Cardiac muscle cell (in vitro differentiated cells and primary cell): ENCODE data around the gene MFSD2A. TPM values are rescaled to one million over a fixed set of nuclear protein-coding genes. Genes with fewer than 3 reads are reported as not detected.

Experiments used
- DNase-seq, 2 donors: peaks; one replicate each; pipeline versions ENCODE4 v3.0.0 to v3.0.0-alpha.2; 2010 to 2017; ENCODE audit warnings: low read depth in 1 of 2, low spot score in 1 of 2
- H3K27ac ChIP-seq: fragments of 200-600 bp; sonication (generic); 2 replicates; pipeline ENCODE4 v1.5.1; 2016
- H3K27me3 ChIP-seq: fragments of 200-600 bp; sonication (generic); 2 replicates; pipeline ENCODE4 v1.6.0; 2016; ENCODE audit warnings: control low read depth
- H3K36me3 ChIP-seq: fragments of 200-600 bp; sonication (generic); 2 replicates; pipeline ENCODE4 v1.5.1; 2016; ENCODE audit warnings: control low read depth
- H3K4me1 ChIP-seq: fragments of 200-600 bp; sonication (generic); 2 replicates; pipeline ENCODE4 v1.8.1; 2017; ENCODE audit warnings: low read depth, mild to moderate bottlenecking, mixed run types
- H3K4me3 ChIP-seq: fragments of 200-600 bp; sonication (generic); 2 replicates; pipeline ENCODE4 v1.5.1; 2016; ENCODE audit warnings: mild to moderate bottlenecking
- H3K9me3 ChIP-seq: fragments of 200-600 bp; sonication (generic); 2 replicates; pipeline ENCODE4 v1.5.1; 2017; ENCODE audit warnings: low read depth, mild to moderate bottlenecking, control low read depth
- polyA plus RNA-seq: library from polyadenylated mRNA; unstranded; fragments of >200 nt; fragmentation: Nextera tagmentation; extraction: Ambion mirVana; gene quantifications from 2 replicates; pipeline ENCODE4 v1.2.1, GENCODE V29; 2016
- total RNA-seq: library from RNA; depleted of rRNA; stranded (reverse); fragments of >200 nt; gene quantifications from 2 replicates; pipeline ENCODE4 v1.2.3, GENCODE V29; 2016
- TF ChIP-seq, protein P1 (sequence below): IDR thresholded peaks from 2 replicates; pipeline ENCODE4 v1.5.1; 2012; ENCODE audit warnings: low read depth, mild to moderate bottlenecking, low read length

MFSD2A gene
- total and polyA plus RNA-seq, 2 experiments from 2014 or later, result 1.0 TPM; not detected in 1

DNA sequence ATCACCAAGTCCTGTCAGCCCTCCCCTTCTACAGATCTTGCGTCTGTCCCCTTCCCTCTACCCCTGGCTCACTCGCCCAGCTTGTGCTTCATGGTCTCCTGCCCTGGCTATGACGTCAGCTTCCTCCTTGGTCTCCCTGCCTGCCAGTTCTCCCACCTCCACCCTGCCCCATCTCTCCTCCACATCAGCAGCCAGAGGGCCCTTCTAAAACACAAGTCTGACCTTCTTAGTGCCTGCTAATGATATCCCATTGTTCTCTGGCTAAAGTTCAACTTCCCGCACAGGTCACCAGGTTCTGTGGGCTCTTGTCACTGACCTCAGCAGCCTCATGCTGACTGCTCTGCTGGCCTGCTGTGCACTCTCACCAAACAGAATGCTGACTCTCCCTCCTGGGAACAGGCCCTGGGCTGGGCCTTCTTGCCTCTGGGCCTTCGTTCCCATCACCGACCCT, 28.6 kb upstream of the MFSD2A start:
- TF ChIP-seq, protein P1, sequence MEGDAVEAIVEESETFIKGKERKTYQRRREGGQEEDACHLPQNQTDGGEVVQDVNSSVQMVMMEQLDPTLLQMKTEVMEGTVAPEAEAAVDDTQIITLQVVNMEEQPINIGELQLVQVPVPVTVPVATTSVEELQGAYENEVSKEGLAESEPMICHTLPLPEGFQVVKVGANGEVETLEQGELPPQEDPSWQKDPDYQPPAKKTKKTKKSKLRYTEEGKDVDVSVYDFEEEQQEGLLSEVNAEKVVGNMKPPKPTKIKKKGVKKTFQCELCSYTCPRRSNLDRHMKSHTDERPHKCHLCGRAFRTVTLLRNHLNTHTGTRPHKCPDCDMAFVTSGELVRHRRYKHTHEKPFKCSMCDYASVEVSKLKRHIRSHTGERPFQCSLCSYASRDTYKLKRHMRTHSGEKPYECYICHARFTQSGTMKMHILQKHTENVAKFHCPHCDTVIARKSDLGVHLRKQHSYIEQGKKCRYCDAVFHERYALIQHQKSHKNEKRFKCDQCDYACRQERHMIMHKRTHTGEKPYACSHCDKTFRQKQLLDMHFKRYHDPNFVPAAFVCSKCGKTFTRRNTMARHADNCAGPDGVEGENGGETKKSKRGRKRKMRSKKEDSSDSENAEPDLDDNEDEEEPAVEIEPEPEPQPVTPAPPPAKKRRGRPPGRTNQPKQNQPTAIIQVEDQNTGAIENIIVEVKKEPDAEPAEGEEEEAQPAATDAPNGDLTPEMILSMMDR, result no peak
- Histone ChIP-seq H3K9me3 (no peaks in the 10 kb centered on the region), H3K4me1 (no peaks in the 10 kb centered on the region), H3K4me3 (no peak overlapping the region), H3K27ac (no peak overlapping the region), H3K27me3 (peaks cover 76% of the 10 kb centered on the region), H3K36me3 (no peaks in the 10 kb centered on the region)
- peak in 1 of 2 donors; percentile 56 for DNase-seq

DNA sequence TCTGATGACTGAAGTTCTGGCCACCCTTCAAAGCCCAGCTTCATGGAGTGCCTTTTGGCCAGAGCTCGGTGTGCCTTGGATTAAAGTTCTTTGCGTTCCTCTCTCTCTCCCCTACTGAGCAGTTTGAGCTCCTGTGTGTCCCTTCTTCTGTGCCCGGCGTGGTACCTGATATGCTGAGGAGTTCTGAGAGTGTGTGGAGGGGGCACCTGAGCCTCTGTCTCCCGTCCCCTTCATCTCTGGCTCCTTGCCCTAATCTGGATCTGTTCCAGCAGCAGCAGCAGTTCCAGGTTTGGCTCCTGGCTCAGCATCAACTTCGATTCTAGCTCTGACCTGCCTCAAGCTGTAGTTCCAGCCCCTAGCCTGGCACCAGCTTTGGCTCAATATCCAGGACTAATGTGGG, 28.1 kb upstream of the MFSD2A start:
- H3K27me3 ChIP-seq, result peaks cover 73% of the 10 kb centered on the region
- TF ChIP-seq, protein P1, result no peak
- DNase-seq, result no peak
- H3K4me3 ChIP-seq, result no peak overlapping the region
- H3K27ac ChIP-seq, result no peak overlapping the region
- H3K4me1 ChIP-seq, result no peaks in the 10 kb centered on the region
- no peaks in the 10 kb centered on the region for H3K36me3 ChIP-seq
- no peaks in the 10 kb centered on the region for H3K9me3 ChIP-seq

DNA sequence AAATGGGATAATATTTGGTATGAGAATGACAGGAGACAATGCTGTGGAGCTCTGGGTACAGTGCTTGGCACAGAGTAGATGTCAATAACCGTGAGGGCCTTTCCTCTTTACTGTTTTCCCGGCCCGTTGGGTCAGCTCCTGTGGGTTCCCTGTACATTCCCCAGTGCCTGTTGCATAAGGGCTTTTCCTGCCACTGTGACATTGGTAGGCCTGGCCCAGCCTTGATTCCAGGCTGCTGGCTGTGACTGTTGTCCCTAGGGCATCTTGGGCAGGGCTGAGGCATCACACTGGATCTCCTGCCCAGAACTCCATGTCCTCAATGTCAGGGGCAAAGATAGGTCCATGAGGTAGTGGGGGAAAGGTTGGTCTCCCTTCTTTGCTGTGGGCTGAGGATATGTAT, 27.4 kb upstream of the MFSD2A start:
- no peaks in the 10 kb centered on the region for H3K9me3 ChIP-seq
- H3K36me3 ChIP-seq, result no peaks in the 10 kb centered on the region
- peaks cover 73% of the 10 kb centered on the region for H3K27me3 ChIP-seq
- no peak overlapping the region for H3K4me3 ChIP-seq
- no peak overlapping the region for H3K27ac ChIP-seq
- H3K4me1 ChIP-seq, result no peaks in the 10 kb centered on the region
- TF ChIP-seq, protein P1, result no peak
- peak in 1 of 2 donors; percentile 23 for DNase-seq

DNA sequence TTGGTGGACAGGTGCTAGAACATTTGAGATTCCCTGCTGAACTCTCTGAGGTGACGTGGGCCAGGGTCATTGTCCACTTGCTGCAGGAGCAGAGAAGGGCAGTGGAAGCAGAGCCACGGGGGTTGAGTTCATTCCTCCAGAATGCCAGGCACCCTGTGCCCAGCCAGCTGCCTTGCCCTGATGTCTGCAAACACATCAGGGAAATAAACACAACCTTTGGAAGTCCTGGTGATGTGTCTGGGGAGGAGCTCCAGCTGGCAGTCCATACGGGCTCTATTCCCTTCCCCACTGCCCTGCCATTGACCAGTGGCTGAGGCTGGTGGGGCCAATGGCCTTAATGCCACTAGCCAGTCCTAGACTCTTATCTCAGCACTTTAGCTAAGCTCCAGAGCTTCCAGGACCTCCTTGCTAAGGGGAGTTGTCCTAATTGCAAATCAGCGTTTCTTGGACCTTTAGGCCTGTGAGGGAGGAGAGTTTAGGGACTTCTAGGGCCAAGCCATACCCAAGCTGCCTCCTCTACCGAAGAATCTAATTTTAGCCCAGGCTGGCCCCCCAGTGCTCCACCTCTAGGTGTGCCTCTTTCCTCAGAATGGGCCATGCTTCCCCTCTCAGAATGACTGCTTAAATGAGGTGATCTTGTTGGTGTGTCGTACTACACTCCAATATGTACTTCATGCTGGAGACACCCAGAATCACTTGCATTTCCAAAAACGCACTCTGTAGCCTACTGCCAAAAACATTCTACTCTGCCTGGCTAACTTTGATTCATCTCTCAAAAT, 25.9 kb upstream of the MFSD2A start:
- Histone ChIP-seq H3K4me3 (no peak overlapping the region), H3K27ac (no peak overlapping the region), H3K36me3 (no peaks in the 10 kb centered on the region), H3K27me3 (peaks cover 67% of the 10 kb centered on the region), H3K9me3 (no peaks in the 10 kb centered on the region), H3K4me1 (no peaks in the 10 kb centered on the region)
- TF ChIP-seq, protein P1, result no peak
- no peak for DNase-seq

DNA sequence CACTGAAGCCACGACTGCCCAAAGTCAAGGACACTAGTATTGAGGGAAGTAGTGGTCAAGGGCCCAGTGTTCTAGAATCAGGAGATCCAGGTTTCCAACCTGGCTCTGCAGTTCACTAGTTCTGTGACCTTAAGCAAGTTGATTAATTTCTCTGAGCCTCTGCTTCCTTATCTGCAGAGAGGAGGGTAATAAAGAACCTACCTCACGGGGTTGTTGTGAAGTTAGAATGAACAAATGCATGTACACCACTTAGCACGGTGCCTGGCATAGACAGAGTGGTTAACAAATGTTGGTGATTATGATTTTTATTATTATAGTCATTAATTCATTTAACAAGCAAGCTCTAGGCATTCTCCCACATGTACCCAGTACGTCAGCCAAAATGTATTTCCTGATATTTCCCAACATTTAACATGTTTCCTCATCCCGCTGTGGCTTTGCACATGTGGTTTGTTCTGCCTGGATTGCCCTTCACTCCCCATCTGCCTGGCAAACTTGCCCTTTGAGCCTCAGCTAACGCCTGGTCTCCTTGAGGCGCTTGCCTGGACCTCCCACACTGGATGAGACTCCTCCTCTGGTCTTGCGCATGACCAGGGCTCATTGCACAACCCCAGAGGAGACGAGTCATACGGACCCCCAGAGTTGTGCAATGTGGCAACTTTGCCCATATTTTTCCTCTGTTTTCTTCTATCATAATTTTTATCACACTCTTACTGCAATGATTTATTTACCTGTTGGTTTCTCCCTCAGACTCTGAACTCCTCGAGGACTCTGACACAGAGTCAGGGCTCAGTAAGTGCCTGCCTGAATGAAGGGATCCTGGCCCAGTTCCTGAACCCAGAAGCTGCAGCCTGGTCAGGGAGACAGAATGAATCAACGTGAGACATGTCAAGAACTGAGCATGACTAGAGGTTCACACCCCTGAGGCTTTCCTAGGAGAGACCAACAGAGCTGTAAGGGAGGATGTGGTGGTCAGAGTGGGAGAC, 20.7 kb upstream of the MFSD2A start:
- DNase-seq, result peak in 1 of 2 donors; percentile 100
- Histone ChIP-seq H3K4me3 (no peak overlapping the region), H3K27ac (no peak overlapping the region), H3K4me1 (no peaks in the 10 kb centered on the region), H3K27me3 (peaks cover 23% of the 10 kb centered on the region), H3K9me3 (no peaks in the 10 kb centered on the region), H3K36me3 (no peaks in the 10 kb centered on the region)
- TF ChIP-seq, protein P1, result no peak
